ENCODE results near the gene NOL3. TPM values are rescaled to one million over a fixed set of nuclear protein-coding genes. Genes with fewer than 3 reads are reported as not detected.

Gene NOL3
- total and polyA plus RNA-seq, 4 donors, result 3.0 to 18.0 (median 10.7) TPM

DNA sequence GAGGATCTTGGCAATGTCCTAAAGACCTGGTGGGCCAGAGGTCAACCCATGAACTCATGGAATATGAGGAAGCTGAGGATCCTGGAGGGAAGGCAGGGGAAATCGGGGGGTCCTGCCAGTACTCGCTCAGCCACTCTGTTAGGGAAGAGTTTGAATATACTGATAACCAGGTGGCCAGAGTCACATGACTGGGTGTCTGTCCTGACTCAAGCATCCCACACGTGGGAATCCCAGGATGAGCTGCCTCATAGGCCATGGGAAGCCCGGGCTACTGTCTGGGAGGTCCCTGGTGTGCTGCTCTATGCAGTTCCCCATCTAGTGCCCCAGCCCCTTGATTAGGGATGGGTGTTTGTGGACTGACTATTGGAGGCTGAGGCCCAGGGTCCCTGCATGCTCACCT, 18.0 kb downstream of the NOL3 start:
- 90% methylated on average over 4 of the region's 4 CpGs for WGBS
- H3K9ac ChIP-seq (ENCODE audit: low read depth in 1 of 2, low read length in 2 of 2), result no peak overlapping the region
- no peak for DNase-seq (ENCODE audit: low spot score)
- no peaks in the 10 kb centered on the region for H3K36me3 ChIP-seq (ENCODE audit: control insufficient read depth in 4 of 4, insufficient read depth in 3 of 4, low read depth in 1 of 4, low read length in 3 of 4)
- no peaks in the 10 kb centered on the region for H3K27me3 ChIP-seq (ENCODE audit: control insufficient read depth in 4 of 4, insufficient read depth in 4 of 4, low read length in 3 of 4)
- H3K27ac ChIP-seq (ENCODE audit: low read depth in 1 of 2, low read length in 2 of 2), result no peak overlapping the region
- TF ChIP-seq, protein P1, sequence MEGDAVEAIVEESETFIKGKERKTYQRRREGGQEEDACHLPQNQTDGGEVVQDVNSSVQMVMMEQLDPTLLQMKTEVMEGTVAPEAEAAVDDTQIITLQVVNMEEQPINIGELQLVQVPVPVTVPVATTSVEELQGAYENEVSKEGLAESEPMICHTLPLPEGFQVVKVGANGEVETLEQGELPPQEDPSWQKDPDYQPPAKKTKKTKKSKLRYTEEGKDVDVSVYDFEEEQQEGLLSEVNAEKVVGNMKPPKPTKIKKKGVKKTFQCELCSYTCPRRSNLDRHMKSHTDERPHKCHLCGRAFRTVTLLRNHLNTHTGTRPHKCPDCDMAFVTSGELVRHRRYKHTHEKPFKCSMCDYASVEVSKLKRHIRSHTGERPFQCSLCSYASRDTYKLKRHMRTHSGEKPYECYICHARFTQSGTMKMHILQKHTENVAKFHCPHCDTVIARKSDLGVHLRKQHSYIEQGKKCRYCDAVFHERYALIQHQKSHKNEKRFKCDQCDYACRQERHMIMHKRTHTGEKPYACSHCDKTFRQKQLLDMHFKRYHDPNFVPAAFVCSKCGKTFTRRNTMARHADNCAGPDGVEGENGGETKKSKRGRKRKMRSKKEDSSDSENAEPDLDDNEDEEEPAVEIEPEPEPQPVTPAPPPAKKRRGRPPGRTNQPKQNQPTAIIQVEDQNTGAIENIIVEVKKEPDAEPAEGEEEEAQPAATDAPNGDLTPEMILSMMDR (IDR thresholded peaks at IDR 0.05; ENCODE audit: low read depth, low read length, missing input control), result no peak
- TF ChIP-seq TAF1 (conservative IDR thresholded peaks at IDR 0.05) (no peak), GABPA (IDR thresholded peaks at IDR 0.05 in 1 of 2, conservative IDR thresholded peaks at IDR 0.05 in 1 of 2) (no peak), SP1 (IDR thresholded peaks at IDR 0.05) (no peak), JUND (IDR thresholded peaks at IDR 0.05) (no peak), HNF4G (IDR thresholded peaks at IDR 0.05) (no peak), RAD21 (IDR thresholded peaks at IDR 0.05) (no peak)
- TF ChIP-seq, protein P2, sequence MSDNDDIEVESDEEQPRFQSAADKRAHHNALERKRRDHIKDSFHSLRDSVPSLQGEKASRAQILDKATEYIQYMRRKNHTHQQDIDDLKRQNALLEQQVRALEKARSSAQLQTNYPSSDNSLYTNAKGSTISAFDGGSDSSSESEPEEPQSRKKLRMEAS (IDR thresholded peaks at IDR 0.05), result no peak
- TF ChIP-seq, protein P3, sequence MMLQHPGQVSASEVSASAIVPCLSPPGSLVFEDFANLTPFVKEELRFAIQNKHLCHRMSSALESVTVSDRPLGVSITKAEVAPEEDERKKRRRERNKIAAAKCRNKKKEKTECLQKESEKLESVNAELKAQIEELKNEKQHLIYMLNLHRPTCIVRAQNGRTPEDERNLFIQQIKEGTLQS (IDR thresholded peaks at IDR 0.05), result no peak
- TF ChIP-seq, protein P4, sequence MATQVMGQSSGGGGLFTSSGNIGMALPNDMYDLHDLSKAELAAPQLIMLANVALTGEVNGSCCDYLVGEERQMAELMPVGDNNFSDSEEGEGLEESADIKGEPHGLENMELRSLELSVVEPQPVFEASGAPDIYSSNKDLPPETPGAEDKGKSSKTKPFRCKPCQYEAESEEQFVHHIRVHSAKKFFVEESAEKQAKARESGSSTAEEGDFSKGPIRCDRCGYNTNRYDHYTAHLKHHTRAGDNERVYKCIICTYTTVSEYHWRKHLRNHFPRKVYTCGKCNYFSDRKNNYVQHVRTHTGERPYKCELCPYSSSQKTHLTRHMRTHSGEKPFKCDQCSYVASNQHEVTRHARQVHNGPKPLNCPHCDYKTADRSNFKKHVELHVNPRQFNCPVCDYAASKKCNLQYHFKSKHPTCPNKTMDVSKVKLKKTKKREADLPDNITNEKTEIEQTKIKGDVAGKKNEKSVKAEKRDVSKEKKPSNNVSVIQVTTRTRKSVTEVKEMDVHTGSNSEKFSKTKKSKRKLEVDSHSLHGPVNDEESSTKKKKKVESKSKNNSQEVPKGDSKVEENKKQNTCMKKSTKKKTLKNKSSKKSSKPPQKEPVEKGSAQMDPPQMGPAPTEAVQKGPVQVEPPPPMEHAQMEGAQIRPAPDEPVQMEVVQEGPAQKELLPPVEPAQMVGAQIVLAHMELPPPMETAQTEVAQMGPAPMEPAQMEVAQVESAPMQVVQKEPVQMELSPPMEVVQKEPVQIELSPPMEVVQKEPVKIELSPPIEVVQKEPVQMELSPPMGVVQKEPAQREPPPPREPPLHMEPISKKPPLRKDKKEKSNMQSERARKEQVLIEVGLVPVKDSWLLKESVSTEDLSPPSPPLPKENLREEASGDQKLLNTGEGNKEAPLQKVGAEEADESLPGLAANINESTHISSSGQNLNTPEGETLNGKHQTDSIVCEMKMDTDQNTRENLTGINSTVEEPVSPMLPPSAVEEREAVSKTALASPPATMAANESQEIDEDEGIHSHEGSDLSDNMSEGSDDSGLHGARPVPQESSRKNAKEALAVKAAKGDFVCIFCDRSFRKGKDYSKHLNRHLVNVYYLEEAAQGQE (IDR thresholded peaks at IDR 0.05), result no peak
- H3K9me3 ChIP-seq (ENCODE audit: control insufficient read depth in 4 of 4, low read length in 3 of 4), result no peaks in the 10 kb centered on the region
- no peak overlapping the region for H3K4me3 ChIP-seq (ENCODE audit: low read depth in 1 of 3, low read length in 3 of 3)
- H3K4me1 ChIP-seq (ENCODE audit: control insufficient read depth in 4 of 4, insufficient read depth in 4 of 4, low read length in 3 of 4), result peaks cover 15 to 39% (median 32%) of the 10 kb centered on the region in 4 donors

DNA sequence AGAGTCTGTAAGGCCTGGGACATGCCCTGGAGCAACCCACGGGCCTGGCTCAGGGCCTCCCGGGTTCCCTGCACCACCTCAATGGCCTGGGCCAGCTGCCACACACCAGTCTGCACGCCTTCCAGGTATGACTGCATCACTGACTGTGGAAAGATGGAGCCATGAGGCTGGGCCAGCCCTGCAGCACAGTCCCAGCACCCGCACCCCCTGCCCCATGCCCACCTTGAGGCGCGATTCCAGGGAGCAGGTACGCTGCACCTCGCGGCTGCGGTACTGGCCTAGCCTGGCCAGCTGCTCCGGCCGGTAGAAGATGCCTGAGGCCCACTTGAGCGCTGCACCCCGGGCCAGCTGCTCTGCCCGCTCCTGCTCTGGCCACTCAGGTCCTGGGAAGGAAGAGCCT, 18.5 kb downstream of the NOL3 start:
- no peaks in the 10 kb centered on the region for H3K27me3 ChIP-seq (ENCODE audit: control insufficient read depth in 4 of 4, insufficient read depth in 4 of 4, low read length in 3 of 4)
- H3K4me1 ChIP-seq (ENCODE audit: control insufficient read depth in 4 of 4, insufficient read depth in 4 of 4, low read length in 3 of 4), result peaks cover 15 to 41% (median 36%) of the 10 kb centered on the region in 4 donors
- H3K9me3 ChIP-seq (ENCODE audit: control insufficient read depth in 4 of 4, low read length in 3 of 4), result no peaks in the 10 kb centered on the region
- no peaks in the 10 kb centered on the region for H3K36me3 ChIP-seq (ENCODE audit: control insufficient read depth in 4 of 4, insufficient read depth in 3 of 4, low read depth in 1 of 4, low read length in 3 of 4)
- no peak overlapping the region for H3K27ac ChIP-seq (ENCODE audit: low read depth in 1 of 2, low read length in 2 of 2)
- no peak overlapping the region for H3K9ac ChIP-seq (ENCODE audit: low read depth in 1 of 2, low read length in 2 of 2)
- 95% methylated on average over 15 of the region's 15 CpGs for WGBS
- no peak for DNase-seq (ENCODE audit: low spot score)
- TF ChIP-seq TAF1 (conservative IDR thresholded peaks at IDR 0.05), result no peak
- no peak overlapping the region for H3K4me3 ChIP-seq (ENCODE audit: low read depth in 1 of 3, low read length in 3 of 3)

DNA sequence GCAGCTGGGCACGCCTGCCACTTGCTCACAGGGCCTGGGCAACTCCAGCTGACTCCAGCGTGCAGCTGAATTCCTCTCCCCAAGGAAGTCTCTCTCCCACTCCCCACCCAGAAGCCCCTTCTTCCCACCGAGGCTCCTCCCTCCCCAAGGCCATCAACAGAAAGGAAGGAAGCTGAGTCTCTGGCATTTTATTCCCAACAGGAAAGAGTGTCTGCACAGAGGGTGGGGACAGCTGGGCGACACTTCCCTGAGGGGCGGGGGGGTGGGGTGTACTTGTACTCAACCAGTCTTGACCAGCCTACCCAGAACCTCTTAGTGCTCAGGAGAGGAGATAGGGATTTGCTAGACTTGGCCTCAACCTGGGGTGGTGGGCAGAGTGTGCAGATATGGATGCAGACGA, 19.7 kb downstream of the NOL3 start, which contains the start of gene EXOC3L1:
Gene EXOC3L1, minus strand, starts transcription at position 96 of the 400 bp plus-strand sequence. CDS start 460 bp downstream, outside the sequence.
- Histone ChIP-seq H3K9ac (ENCODE audit: low read depth in 1 of 2, low read length in 2 of 2) (no peak within 1 kb of the TSS), H3K36me3 (ENCODE audit: control insufficient read depth in 4 of 4, insufficient read depth in 3 of 4, low read depth in 1 of 4, low read length in 3 of 4) (peaks cover 6 to 10% (median 8%) of the 10 kb centered on the region in 4 donors), H3K27ac (ENCODE audit: low read depth in 1 of 2, low read length in 2 of 2) (no peak within 1 kb of the TSS), H3K9me3 (ENCODE audit: control insufficient read depth in 4 of 4, low read length in 3 of 4) (no peaks in the 10 kb centered on the region), H3K4me1 (ENCODE audit: control insufficient read depth in 4 of 4, insufficient read depth in 4 of 4, low read length in 3 of 4) (peaks cover 10 to 34% (median 30%) of the 10 kb centered on the region in 4 donors), H3K27me3 (ENCODE audit: control insufficient read depth in 4 of 4, insufficient read depth in 4 of 4, low read length in 3 of 4) (no peaks in the 10 kb centered on the region), H3K4me3 (ENCODE audit: low read depth in 1 of 3, low read length in 3 of 3) (peak within 1 kb of the TSS in 1 of 3 donors; percentile 7)
- WGBS, result 58% methylated on average over 6 of the region's 6 CpGs
- TF ChIP-seq HNF4G (IDR thresholded peaks at IDR 0.05) (no peak), SP1 (IDR thresholded peaks at IDR 0.05) (no peak), RXRA (IDR thresholded peaks at IDR 0.05) (no peak)
- TF ChIP-seq, protein P4 (IDR thresholded peaks at IDR 0.05), result no peak
- no peak for DNase-seq (ENCODE audit: low spot score)

All from liver (tissue), 9 donors.